HG02798 (cell line): Measurements from ENCODE around the gene LRRC27.
"Not testable (repeated sequence)": the region's sequence is repeated elsewhere in the genome, so short reads cannot be mapped to it uniquely, and the experiment has no call there.

ENCODE experiments used
- ATAC-seq: cut with Tn5 transposase; IDR thresholded peaks from one replicate; pipeline ENCODE4 v1.9.1; 2021; ENCODE audit warnings: mild to moderate bottlenecking; ENCODE audit not compliant: unreplicated experiment, poor library complexity

The LRRC27 gene

GRCh38 chr10:132385721-132386418 lies 53.9 kb downstream of the LRRC27 start:
- no peak for ATAC-seq

- no peak for ATAC-seq
These were observed 54.4 kb downstream of the LRRC27 start for GRCh38 chr10:132386419-132386831.

GRCh38 chr10:132386896-132387295 lies 54.9 kb downstream of the LRRC27 start:
- not testable (repeated sequence) for ATAC-seq

GRCh38 chr10:132387764-132388210 lies 55.8 kb downstream of the LRRC27 start:
- peak; percentile 46 for ATAC-seq

- ATAC-seq, result no peak
These were observed 57.0 kb downstream of the LRRC27 start for GRCh38 chr10:132388891-132389432.

GRCh38 chr10:132389433-132390169 lies 57.6 kb downstream of the LRRC27 start:
- ATAC-seq, result no peak

GRCh38 chr10:132390170-132390920 lies 58.4 kb downstream of the LRRC27 start:
- no peak for ATAC-seq

- no peak for ATAC-seq
These were observed 59.1 kb downstream of the LRRC27 start for GRCh38 chr10:132390921-132391675.

- ATAC-seq, result no peak
These were observed 59.7 kb downstream of the LRRC27 start for GRCh38 chr10:132391676-132392020.

GRCh38 chr10:132392184-132392800 lies 60.3 kb downstream of the LRRC27 start:
- ATAC-seq, result no peak

- ATAC-seq, result no peak
These were observed 61.1 kb downstream of the LRRC27 start for GRCh38 chr10:132392811-132393694.

- ATAC-seq, result no peak
These were observed 61.7 kb downstream of the LRRC27 start for GRCh38 chr10:132393695-132394181.

GRCh38 chr10:132394201-132394811 lies 62.3 kb downstream of the LRRC27 start:
- ATAC-seq, result no peak

GRCh38 chr10:132394936-132395703 lies 63.1 kb downstream of the LRRC27 start:
- ATAC-seq, result no peak

GRCh38 chr10:132395704-132396493 lies 63.9 kb downstream of the LRRC27 start:
- ATAC-seq, result no peak

GRCh38 chr10:132396494-132397035 lies 64.6 kb downstream of the LRRC27 start:
- ATAC-seq, result no peak
